Measurements from ENCODE around the gene WWP2. TPM values are rescaled to one million over a fixed set of nuclear protein-coding genes. Genes with fewer than 3 reads are reported as not detected.
"Not testable (repeated sequence)": the region's sequence is repeated elsewhere in the genome, so short reads cannot be mapped to it uniquely, and the experiment has no call there.

WWP2 gene
- 10 to 100 TPM; 42.3 to 42.5 TPM for total RNA-seq
- long read RNA-seq, donor 1, partial matches to known transcripts = 8 of 13 reads
- long read RNA-seq, donor 1, other reads (novel, unspliced or antisense) = 4 of 13 reads
- long read RNA-seq, donor 2, full-length matches to known transcripts = 2 of 30 reads
- long read RNA-seq, donor 2, partial matches to known transcripts = 25 of 30 reads
- long read RNA-seq, donor 2, other reads (novel, unspliced or antisense) = 3 of 30 reads

GRCh38 chr16:69761983-69762813 lies at the start of gene WWP2:
TSS of gene WWP2 (plus strand) at chr16:69762332. CDS start at chr16:69787011, 24,679 bp downstream.
- intact Hi-C loops (cut with DNase I) = no loop called here
- DNase-seq (ENCODE audit: low spot score) = peak; percentile 90

- intact Hi-C loops (cut with DNase I) = loop anchor here in 1 of 2 donors (5.0 kb wide), 1 partner anchor 39 kb away; the partner anchor contains the start of gene NOB1
- DNase-seq (ENCODE audit: low spot score) = no peak
These were observed 49.1 kb upstream of the WWP2 start for GRCh38 chr16:69712914-69713581.

- intact Hi-C loops (cut with DNase I) = no loop called here
- DNase-seq (ENCODE audit: low spot score) = no peak
These were observed 45.1 kb upstream of the WWP2 start for GRCh38 chr16:69717066-69717465.

GRCh38 chr16:69718111-69718764 lies 43.9 kb upstream of the WWP2 start:
- intact Hi-C loops (cut with DNase I) = no loop called here
- no peak for DNase-seq (ENCODE audit: low spot score)

- intact Hi-C loops (cut with DNase I) = no loop called here
- DNase-seq (ENCODE audit: low spot score) = no peak
These were observed 41.2 kb upstream of the WWP2 start for GRCh38 chr16:69720822-69721430.

- intact Hi-C loops (cut with DNase I) = no loop called here
- DNase-seq (ENCODE audit: low spot score) = no peak
These were observed 40.6 kb upstream of the WWP2 start for GRCh38 chr16:69721441-69721957.

- intact Hi-C loops (cut with DNase I) = no loop called here
- DNase-seq (ENCODE audit: low spot score) = no peak
These were observed 37.7 kb upstream of the WWP2 start for GRCh38 chr16:69724414-69724873.

- DNase-seq (ENCODE audit: low spot score) = no peak
- intact Hi-C loops (cut with DNase I) = no loop called here
These were observed 37.1 kb upstream of the WWP2 start for GRCh38 chr16:69724981-69725479.

- no peak for DNase-seq (ENCODE audit: low spot score)
- intact Hi-C loops (cut with DNase I) = no loop called here
These were observed 36.4 kb upstream of the WWP2 start for GRCh38 chr16:69725480-69726312.

- DNase-seq (ENCODE audit: low spot score) = peak; percentile 97
- intact Hi-C loops (cut with DNase I) = no loop called here
These were observed 35.6 kb upstream of the WWP2 start, which contains the start of gene NQO1 for GRCh38 chr16:69726313-69727060. TSS of gene NQO1 (minus strand) at chr16:69726560. CDS start at chr16:69726439, 121 bp downstream.

GRCh38 chr16:69727916-69728270 lies 34.2 kb upstream of the WWP2 start:
- DNase-seq (ENCODE audit: low spot score) = peak; percentile 72
- intact Hi-C loops (cut with DNase I) = no loop called here

GRCh38 chr16:69729030-69729429 lies 33.1 kb upstream of the WWP2 start:
- DNase-seq (ENCODE audit: low spot score) = not testable (repeated sequence)

GRCh38 chr16:69731280-69731679 lies 30.9 kb upstream of the WWP2 start:
- DNase-seq (ENCODE audit: low spot score); intact Hi-C loops (cut with DNase I): not testable (repeated sequence)

More at GRCh38 chr16:69729030-69729429, 33.1 kb upstream of the WWP2 start:
- intact Hi-C loops (cut with DNase I) = not testable (repeated sequence)

- intact Hi-C loops (cut with DNase I) = no loop called here
- no peak for DNase-seq (ENCODE audit: low spot score)
These were observed 30.0 kb upstream of the WWP2 start for GRCh38 chr16:69732101-69732500.

- no peak for DNase-seq (ENCODE audit: low spot score)
- intact Hi-C loops (cut with DNase I) = loop anchor here in 1 of 2 donors (10.0 kb wide), 1 partner anchor 337 kb away; no protein-coding TSS in a partner anchor
These were observed 20.6 kb upstream of the WWP2 start for GRCh38 chr16:69741519-69741918.

GRCh38 chr16:69741951-69742904 lies 19.9 kb upstream of the WWP2 start:
- peak; percentile 90 for DNase-seq (ENCODE audit: low spot score)
- intact Hi-C loops (cut with DNase I) = loop anchor here in 1 of 2 donors (10.0 kb wide), 1 partner anchor 337 kb away; no protein-coding TSS in a partner anchor

Measured in posterior vena cava (tissue), 2 donors.